ACC112 (cell line): ENCODE data around the gene SH3RF3.

Experiments
- H2AFZ ChIP-seq: fragments of 200-600 bp; sonication (generic); one replicate; pipeline ENCODE4 v1.6.0; 2017; ENCODE audit warnings: antibody characterized with exemption, low read length; ENCODE audit not compliant: unreplicated experiment
- H3K27ac ChIP-seq: fragments of 200-600 bp; sonication (generic); 2 replicates; pipeline ENCODE4 v1.5.1; 2014; ENCODE audit warnings: low read depth, mild to moderate bottlenecking, antibody characterized with exemption, low read length, moderate library complexity
- H3K27me3 ChIP-seq: fragments of 200-600 bp; sonication (generic); 2 replicates; pipeline ENCODE4 v1.6.1; 2014; ENCODE audit warnings: mild to moderate bottlenecking, antibody characterized with exemption, low read length, moderate library complexity, mixed read lengths; ENCODE audit not compliant: insufficient read depth
- H3K36me3 ChIP-seq: fragments of 200-600 bp; sonication (generic); 2 replicates; pipeline ENCODE4 v1.6.1; 2016; ENCODE audit warnings: mild to moderate bottlenecking, antibody characterized with exemption, low read length, moderate library complexity, mixed read lengths; ENCODE audit not compliant: insufficient read depth
- H3K4me1 ChIP-seq: fragments of 200-600 bp; sonication (generic); one replicate; pipeline ENCODE4 v1.6.1; 2016; ENCODE audit warnings: low read length, mixed read lengths; ENCODE audit not compliant: insufficient read depth, unreplicated experiment, control insufficient read depth
- H3K4me3 ChIP-seq: fragments of 200-600 bp; sonication (generic); 2 replicates; pipeline ENCODE4 v1.5.1; 2014; ENCODE audit warnings: mild to moderate bottlenecking, low read depth, low read length
- H3K79me2 ChIP-seq: fragments of 200-600 bp; sonication (generic); one replicate; pipeline ENCODE4 v1.6.0; 2016; ENCODE audit warnings: low read length; ENCODE audit not compliant: control insufficient read depth, unreplicated experiment, insufficient read depth

The SH3RF3 gene

GRCh38 chr2:109193807-109194619 lies 65.0 kb downstream of the SH3RF3 start:
- Histone ChIP-seq H3K27ac (no peak overlapping the region), H2AFZ (no peak overlapping the region), H3K36me3 (no peaks in the 10 kb centered on the region), H3K4me1 (no peaks in the 10 kb centered on the region), H3K27me3 (no peaks in the 10 kb centered on the region), H3K79me2 (peaks cover 56% of the 10 kb centered on the region), H3K4me3 (no peak overlapping the region)

GRCh38 chr2:109194620-109194937 lies 65.6 kb downstream of the SH3RF3 start:
- peaks cover 54% of the 10 kb centered on the region for H3K79me2 ChIP-seq
- H2AFZ ChIP-seq, result no peak overlapping the region

DNA sequence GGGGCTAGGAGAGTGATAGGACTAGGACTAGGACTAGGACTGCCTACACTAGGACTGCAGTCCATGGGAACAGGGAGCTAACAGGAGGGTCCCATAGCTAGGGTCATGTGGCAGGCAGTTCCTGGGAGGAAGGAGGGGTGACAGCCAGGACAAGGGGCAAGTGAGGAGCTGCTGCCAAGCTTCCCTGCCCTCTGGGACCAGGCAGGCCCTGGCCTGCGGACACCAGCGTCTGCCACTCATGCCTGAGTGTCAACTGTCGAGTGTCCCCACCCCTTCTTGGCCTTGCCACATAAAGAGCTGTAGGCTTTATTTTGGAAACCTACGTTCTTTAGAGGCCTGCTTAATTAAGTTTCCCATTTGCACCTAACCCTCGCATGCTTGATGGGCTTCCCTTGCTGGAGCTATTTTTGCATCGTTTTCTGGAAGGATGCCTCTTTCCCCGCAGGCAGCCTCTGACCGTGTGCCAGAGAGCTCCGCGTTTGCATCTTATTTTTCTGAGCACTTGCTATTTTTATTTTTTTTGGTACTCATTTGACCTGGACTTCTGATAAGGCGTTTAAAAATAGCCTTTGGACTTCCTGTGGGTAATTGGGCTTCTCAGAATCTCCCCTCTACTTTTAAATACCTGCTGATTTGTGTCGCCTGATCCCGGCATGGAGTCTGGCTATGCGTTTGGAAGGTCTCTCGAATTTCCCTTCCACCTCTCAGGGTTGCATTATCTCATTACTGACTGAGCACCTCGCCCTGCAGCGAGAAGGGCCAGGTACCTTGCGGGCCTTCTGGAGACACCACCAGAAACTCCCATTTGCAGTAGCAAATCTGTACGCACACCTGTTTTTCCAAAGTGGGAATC lies 66.4 kb downstream of the SH3RF3 start:
- H3K4me1 ChIP-seq, result no peaks in the 10 kb centered on the region
- H2AFZ ChIP-seq, result no peak overlapping the region
- no peak overlapping the region for H3K27ac ChIP-seq

More at GRCh38 chr2:109194620-109194937, 65.6 kb downstream of the SH3RF3 start:
- Histone ChIP-seq H3K36me3 (no peaks in the 10 kb centered on the region), H3K27me3 (no peaks in the 10 kb centered on the region), H3K27ac (no peak overlapping the region), H3K4me1 (no peaks in the 10 kb centered on the region), H3K4me3 (no peak overlapping the region)

DNA sequence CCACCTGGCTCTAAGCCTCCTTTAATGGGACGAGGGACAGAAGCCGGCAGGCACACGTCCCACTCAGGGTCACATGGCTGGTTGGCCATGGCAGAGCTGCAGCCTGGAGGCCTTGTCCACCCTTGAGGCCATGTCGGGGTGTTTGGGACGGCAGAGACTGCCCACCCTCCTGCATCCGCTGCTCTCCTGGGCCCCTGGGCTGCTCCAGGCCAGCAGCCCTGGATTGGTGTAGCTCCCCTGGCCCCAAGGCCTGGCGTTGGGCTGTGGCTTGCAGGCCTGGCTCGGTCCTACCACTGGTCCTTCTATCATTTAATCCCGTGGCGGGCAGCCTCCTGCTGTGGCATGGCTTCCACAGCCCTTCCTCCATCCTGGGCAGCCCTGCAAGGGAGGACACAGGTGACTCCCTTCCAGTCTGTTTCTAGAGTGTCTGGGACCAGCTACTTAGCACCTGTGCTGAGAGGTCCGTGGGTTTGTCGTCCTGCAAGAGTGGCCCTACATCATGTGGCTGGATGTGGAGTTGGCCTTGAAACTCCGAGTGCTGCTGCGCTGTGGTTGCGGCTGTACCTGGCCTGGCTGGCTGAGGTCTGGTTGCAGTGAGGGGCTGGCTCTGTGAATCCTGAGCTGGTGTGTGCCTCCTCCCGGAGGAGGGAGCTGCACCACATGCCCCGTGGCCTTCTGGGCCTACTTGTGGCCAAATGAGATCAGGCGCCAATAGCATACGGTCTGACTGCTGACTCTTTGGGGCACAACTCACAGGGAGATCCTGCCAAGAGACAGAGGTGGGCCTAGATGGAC lies 67.3 kb downstream of the SH3RF3 start:
- Histone ChIP-seq H3K36me3 (no peaks in the 10 kb centered on the region), H3K27me3 (no peaks in the 10 kb centered on the region), H3K79me2 (peaks cover 48% of the 10 kb centered on the region), H3K27ac (no peak overlapping the region), H3K4me1 (no peaks in the 10 kb centered on the region), H2AFZ (no peak overlapping the region), H3K4me3 (no peak overlapping the region)

More for the DNA sequence above, 66.4 kb downstream of the SH3RF3 start:
- no peak overlapping the region for H3K4me3 ChIP-seq
- no peaks in the 10 kb centered on the region for H3K36me3 ChIP-seq
- H3K27me3 ChIP-seq, result no peaks in the 10 kb centered on the region
- peaks cover 54% of the 10 kb centered on the region for H3K79me2 ChIP-seq

DNA sequence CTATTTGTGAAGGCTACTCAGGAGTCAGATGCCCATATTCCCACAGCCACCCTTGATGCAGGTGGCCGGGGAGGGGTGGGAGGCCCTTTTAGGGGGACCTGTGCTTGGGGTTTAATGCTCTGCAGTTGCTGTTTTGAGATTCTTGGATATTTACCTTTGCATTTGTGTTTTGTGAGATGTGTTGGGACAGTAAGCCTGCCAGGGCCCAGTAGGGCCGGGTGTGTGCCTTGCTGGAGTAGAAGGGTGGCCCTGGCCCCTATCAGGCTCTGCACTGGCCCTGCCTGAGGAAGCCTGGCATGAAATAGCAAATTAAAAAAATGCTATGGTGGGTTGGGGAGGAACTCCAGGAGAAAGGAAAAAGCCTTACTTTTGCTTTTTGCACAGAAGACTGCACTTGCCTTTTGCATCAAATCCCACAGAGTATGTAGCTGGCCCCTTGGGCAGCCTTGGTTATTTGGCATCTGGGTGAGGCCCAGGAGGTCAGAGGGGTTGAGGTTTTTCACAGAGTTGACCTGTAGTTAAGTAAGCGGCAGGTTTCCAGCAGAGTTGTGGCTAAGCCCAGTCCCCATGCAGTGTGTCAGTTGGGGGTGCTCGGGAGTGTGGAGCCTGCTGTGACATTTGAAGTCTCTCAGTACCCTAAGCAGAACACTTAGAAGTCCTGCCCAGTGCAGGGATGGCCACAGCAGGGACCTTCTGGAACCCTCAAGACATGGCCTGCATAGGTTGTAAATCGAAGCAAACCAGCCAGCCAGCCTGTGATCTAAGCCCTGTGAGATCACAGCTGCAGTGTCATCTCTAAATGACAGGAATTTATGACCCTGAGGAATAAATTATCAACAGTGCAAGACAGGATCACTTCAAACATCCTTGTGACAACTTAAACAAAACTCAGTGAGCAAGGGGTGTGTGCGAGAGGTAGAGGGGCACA lies 68.8 kb downstream of the SH3RF3 start:
- Histone ChIP-seq H3K27me3 (no peaks in the 10 kb centered on the region), H3K79me2 (peaks cover 40% of the 10 kb centered on the region), H3K36me3 (no peaks in the 10 kb centered on the region), H3K27ac (no peak overlapping the region), H3K4me3 (no peak overlapping the region), H2AFZ (no peak overlapping the region), H3K4me1 (no peaks in the 10 kb centered on the region)

DNA sequence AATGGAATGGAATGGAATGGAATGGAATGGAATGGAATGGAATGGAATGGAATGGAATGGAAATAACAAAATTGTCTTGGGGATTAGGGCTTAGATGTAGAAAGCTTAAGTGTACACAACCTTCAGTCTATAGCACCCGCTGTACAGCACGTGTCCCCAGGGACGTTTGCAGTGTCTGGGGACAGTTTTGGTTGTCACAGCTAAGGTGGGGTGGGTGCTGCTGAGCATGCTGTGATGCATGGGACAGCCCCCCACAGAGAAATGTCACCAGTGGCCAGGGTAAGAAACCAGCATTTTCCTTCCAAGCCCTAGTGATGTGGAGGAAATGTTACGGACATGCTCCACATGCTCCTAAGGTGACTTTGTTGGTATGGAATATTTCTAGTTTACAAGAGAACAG lies 70.8 kb downstream of the SH3RF3 start:
- Histone ChIP-seq H3K27me3 (no peaks in the 10 kb centered on the region), H3K79me2 (peaks cover 30% of the 10 kb centered on the region), H3K4me3 (no peak overlapping the region), H3K27ac (no peak overlapping the region), H2AFZ (no peak overlapping the region), H3K4me1 (no peaks in the 10 kb centered on the region), H3K36me3 (no peaks in the 10 kb centered on the region)

DNA sequence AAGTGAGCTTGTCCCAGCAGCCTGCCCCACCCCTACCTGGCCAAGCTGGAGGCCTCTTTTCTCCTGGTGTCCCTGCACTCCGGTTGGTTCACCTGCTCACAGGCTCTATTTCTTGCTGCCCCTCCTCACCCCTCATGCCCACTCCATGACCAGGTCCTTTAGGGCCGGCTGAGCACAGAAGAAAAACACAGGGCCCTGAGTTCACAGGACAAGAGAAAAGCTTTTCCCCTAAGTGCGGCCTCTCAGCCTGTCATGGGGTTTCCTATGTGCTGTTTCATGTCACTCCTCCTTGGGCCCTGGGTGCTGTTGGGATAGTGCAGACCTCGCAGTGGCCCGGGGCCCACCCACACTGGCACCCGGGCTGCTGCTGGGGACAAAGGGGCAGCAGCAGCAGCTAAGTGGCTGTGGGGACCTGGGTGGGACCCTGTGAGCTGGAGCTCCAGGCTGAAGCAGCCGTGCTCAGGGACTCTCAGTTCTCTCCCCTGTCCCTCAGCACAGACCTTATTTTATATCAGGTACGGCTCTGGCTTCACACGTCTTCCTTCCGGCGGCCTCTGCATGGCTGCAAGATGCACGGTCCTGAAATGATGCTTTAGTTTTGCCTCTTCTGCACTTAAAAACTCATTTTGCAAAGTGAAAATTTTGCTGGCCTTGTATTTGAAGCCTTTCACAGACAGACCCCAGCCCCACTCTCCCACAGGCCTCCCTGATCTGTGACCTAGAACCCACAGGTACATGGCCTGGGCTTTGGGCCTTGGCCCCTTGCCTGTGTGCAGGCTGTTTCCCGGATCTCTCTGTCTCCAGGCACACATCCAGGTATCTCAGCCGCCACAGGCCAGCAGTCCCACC lies 71.8 kb downstream of the SH3RF3 start:
- Histone ChIP-seq H3K79me2 (peaks cover 27% of the 10 kb centered on the region), H3K27ac (no peak overlapping the region), H2AFZ (no peak overlapping the region), H3K4me1 (no peaks in the 10 kb centered on the region), H3K36me3 (no peaks in the 10 kb centered on the region), H3K4me3 (no peak overlapping the region), H3K27me3 (no peaks in the 10 kb centered on the region)

- Histone ChIP-seq H3K4me1 (no peaks in the 10 kb centered on the region), H2AFZ (no peak overlapping the region), H3K27ac (no peak overlapping the region), H3K36me3 (no peaks in the 10 kb centered on the region), H3K27me3 (no peaks in the 10 kb centered on the region), H3K4me3 (no peak overlapping the region), H3K79me2 (peaks cover 25% of the 10 kb centered on the region)
Observed at GRCh38 chr2:109201465-109202327, 72.7 kb downstream of the SH3RF3 start.

GRCh38 chr2:109202486-109202885 lies 73.5 kb downstream of the SH3RF3 start:
- Histone ChIP-seq H3K36me3 (no peaks in the 10 kb centered on the region), H3K79me2 (peaks cover 32% of the 10 kb centered on the region), H3K4me1 (no peaks in the 10 kb centered on the region), H3K4me3 (no peak overlapping the region), H3K27ac (no peak overlapping the region), H3K27me3 (no peaks in the 10 kb centered on the region), H2AFZ (no peak overlapping the region)
